ENCODE results near the gene USP26.
"Not testable (repeated sequence)": the region's sequence is repeated elsewhere in the genome, so short reads cannot be mapped to it uniquely, and the experiment has no call there.

Gene USP26

DNA sequence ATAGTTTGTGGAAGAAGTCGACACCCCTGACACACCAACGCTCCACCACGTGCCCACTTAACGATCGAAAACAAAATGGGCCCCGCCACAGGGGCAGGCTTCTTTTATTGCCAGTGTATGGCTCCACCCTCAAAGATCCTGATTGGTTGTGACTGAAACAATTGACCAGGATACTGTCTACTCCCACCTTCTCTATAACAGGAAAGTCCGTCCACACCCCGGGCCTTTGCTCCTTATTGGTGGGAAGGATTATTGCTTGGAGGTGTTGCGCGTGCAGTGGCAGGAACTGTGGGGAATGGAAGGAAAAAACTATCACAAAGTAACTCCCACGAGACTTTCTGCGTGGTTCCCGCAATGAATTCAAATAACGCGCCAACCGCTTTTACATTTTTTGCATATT lies at the start of gene USP26:
Gene USP26 (minus strand): TSS at position 79 of the 400 bp plus-strand sequence. CDS start 68,889 bp downstream, outside the sequence.
- DNase-seq, result no peak

- no peak for DNase-seq
Measured at GRCh38 chrX:133134282-133134681, 37.4 kb upstream of the USP26 start.

- no peak for DNase-seq
Measured at GRCh38 chrX:133120406-133120805, 23.5 kb upstream of the USP26 start.

- no peak for DNase-seq
Measured at GRCh38 chrX:133094098-133094731, 2.7 kb downstream of the USP26 start.

GRCh38 chrX:133090236-133090809 lies 6.6 kb downstream of the USP26 start:
- DNase-seq, result no peak

GRCh38 chrX:133089411-133089810 lies 7.5 kb downstream of the USP26 start:
- no peak for DNase-seq

DNA sequence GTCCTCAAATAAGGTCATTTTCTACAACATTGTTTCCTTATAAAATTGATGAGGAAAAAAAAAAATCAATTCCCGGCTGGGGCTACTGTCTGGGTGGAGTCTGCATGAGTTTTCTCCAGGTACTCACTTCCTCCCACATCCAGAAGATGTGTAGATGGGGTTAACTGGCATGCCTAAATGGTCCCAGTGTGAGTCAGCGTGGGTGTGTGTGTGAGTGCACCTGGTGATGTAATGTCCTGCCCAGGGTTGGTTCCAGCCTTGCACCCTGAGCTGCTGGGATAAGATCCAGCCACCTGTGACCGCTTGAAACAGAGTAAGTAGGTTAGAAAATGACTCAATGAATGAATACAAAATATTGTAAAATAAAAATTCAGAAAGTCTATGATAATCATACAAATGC lies 11.1 kb downstream of the USP26 start:
- no peak for DNase-seq

- not testable (repeated sequence) for DNase-seq
Measured at GRCh38 chrX:133085056-133085455, 11.9 kb downstream of the USP26 start.

GRCh38 chrX:133083899-133084298 lies 13.0 kb downstream of the USP26 start:
- DNase-seq, result no peak

- DNase-seq, result no peak
Measured at GRCh38 chrX:133081990-133082389, 14.9 kb downstream of the USP26 start.

- DNase-seq, result not testable (repeated sequence)
Measured at GRCh38 chrX:133077856-133078255, 19.1 kb downstream of the USP26 start.

- no peak for DNase-seq
Measured at GRCh38 chrX:133072566-133072965, 24.3 kb downstream of the USP26 start.

GRCh38 chrX:133068461-133068860 lies 28.4 kb downstream of the USP26 start:
- DNase-seq, result no peak

DNA sequence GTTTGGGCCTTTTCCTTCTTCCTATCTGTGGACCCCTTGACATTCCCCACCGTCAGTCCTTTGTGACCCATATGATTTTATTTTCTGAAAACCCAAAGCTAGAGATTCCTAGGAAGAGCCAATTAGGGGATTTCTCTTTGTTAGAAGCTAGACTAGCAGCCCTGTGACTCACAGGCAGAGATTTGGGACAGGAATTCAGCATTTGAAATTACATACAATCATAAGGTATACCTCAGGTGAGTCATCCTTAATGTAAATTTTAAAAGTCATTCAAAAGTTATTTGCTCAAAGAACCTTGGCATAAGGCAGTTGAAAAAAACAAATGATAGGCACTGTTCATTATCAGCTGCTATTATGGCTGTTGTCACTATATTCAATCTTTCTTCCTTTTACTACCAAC lies 40.6 kb downstream of the USP26 start:
- no peak for DNase-seq

- DNase-seq, result no peak
Measured at GRCh38 chrX:133054761-133055405, 42.0 kb downstream of the USP26 start.

GRCh38 chrX:133053861-133054598 lies 42.9 kb downstream of the USP26 start:
- DNase-seq, result no peak

DNA sequence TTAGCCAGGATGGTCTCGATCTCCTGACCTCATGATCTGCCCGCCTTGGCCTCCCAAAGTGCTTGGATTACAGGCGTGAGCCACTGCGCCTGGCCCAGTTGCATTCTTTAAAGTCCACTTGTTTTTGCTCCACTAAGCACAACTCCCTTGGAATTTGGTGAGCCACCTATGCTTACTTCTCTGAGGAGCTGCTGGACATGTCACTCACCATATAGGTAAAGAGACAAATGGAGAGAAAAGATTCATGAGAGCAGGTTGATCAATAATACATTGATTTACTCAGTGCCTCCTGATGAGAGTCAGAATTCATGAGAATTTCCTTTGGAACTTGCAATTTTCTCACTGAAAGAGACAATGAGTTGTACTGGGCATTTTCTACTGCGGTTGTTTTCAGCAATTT lies 48.2 kb downstream of the USP26 start:
- no peak for DNase-seq

- no peak for DNase-seq
Measured at GRCh38 chrX:133046601-133047000, 50.3 kb downstream of the USP26 start.

DNA sequence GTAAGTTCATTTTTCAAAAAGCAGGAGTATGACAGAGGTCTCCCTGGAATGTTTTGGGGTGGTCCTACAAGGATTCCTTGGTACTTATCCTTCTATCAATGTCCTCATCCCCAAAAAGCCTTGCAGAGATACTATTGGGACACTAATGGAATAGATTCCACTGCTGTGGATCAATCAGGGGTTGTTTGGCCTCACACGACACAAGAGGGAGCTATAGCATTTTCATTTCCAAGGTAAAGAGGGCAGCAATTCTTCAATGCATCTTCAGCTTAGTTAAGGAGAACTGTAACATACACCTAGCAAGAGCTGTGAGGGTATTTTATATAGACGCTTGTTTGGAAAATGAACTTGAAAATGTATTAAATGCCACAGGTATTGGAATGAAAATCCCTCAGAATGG lies 50.9 kb downstream of the USP26 start:
- peak in 1 of 3 experiments; percentile 43 for DNase-seq

DNA sequence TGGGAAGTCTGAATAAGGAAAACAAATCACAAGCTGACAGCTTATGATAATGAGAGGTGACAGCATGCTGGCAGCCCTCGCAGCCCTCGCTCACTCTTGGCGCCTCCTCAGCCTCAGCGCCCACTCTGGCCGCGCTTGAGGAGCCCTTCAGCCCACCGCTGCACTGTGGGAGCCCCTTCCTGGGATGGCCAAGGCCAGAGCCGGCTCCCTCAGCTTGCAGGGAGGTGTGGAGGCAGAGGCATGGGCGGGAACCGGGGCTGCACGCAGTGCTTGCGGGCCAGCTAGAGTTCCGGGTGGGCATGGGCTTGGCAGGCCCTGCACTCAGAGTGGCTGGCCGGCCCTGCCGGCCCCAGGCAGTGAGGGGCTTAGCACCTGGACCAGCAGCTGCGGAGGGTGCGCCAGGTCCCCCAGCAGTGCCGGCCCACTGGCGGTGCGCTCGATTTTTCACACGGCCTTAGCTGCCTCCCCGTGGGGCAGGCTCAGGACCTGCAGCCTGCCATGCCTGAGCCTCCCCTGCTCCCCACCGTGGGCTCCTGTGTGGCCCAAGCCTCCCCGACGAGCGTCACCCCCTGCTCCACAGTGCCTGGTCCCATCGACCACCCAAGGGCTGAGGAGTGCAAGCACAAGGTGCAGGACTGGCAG lies 52.6 kb downstream of the USP26 start:
- not testable (repeated sequence) for DNase-seq

- DNase-seq, result no peak
Measured at GRCh38 chrX:133042260-133042659, 54.6 kb downstream of the USP26 start.

DNA sequence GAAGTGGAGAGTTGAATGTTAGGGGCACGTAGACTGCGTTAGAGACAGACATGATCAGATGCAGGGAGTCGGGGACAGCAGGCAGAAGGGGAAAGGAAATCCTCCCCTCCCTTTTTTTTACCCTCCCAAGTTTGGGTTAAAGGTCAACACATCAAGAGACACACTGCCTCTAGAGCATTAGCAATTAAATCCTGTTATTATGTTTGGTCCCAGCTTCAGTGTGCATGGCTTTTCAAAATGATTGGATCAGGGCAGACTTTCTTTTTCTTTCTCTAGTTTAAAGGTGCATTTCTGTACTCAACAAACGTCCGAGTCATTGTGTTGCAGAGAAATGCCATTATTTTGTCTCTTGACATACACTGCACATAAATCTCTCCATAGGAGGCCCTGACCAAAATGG lies 63.9 kb downstream of the USP26 start:
- DNase-seq, result no peak

DNA sequence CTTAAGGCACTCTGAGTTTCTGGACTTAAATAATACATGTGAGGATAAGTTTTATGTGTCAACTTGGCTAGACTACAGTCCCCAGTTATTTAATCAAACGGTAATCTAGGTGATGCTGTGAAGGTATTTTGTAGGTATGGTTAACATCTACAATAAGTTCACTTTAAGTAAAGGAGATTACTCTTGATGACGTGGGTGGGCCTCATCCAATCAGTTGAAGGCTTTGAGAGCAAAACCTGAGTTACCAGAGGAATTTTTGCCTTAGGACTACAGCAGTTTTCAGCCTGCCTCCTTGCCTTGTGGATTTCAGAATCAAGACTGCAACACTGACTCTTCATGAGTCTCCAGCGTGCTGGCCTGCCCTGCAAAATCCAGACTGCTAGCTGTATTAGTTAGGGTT lies 78.7 kb downstream of the USP26 start:
- no peak for DNase-seq

Measured in NCI-H1417 (cell line).